HG03520 (cell line): Measurements from ENCODE around the gene NFASC.

Source experiments
- ATAC-seq: cut with Tn5 transposase; IDR thresholded peaks from one replicate; pipeline ENCODE4 v1.9.1; 2021; ENCODE audit warnings: mild to moderate bottlenecking, moderate library complexity; ENCODE audit not compliant: unreplicated experiment

Gene NFASC

DNA sequence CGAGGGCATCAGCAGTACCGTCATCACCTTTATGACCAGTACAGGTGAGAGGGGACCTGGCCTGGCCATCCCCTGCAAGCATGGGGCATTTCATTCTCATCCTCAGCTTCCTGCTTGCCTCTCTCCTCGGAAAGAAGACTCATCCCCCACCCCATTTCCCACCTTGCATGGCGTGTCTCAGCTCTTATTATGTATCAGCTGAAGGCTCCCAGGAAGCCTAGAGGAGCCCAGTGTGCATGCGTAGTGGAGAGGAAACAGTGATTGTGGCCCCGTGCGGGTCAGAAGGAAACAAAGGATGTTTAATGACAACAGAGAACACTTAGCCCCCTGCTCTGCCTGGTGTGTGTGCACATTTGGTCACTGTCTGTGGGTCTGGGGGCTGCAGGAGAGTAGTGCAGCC lies 132.0 kb downstream of the NFASC start:
- ATAC-seq: no peak

DNA sequence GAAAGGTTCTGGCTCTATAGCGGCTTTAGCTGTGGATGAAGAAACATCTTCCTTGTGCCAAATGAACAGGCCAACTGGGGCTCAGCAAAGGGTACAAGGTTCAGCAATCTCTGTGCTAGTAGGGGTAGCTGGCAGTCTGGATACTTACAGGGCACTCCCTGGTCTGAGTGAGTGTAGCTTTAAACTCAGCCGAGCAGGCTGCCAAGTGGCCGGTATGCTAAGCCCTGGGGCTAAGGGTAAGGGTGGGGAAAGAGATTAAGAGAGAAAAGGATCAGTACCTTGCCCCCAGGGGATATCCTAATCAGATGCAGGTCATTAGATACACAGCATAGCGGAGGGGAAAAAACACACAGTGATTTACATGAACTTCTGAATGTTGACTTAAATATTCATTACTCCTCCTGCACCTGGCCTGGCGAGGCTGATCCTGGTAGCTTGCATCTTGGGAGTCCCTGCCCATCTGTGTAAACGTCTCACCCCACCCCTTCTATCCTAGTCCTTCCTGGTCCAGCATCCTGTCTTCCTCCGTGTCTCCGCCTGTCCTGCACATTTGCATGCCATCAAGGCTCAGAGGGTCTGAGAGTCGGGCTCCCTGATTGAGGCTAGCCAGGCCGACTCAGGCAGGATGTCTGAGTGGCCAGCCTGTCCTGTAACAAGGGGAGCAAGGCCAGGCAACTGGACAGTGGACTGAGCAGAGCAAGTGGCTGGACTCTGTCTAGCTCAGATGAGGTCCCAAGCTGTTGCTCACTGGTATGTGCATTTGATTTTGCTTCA lies 132.9 kb downstream of the NFASC start:
- no peak for ATAC-seq

- ATAC-seq: no peak
Observed at GRCh38 chr1:205004351-205004750, 133.7 kb downstream of the NFASC start.

- ATAC-seq: no peak
Observed at GRCh38 chr1:205008896-205009295, 138.2 kb downstream of the NFASC start.

GRCh38 chr1:205009670-205010069 lies 139.0 kb downstream of the NFASC start:
- no peak for ATAC-seq

- ATAC-seq: no peak
Observed at GRCh38 chr1:205012391-205013140, 141.9 kb downstream of the NFASC start.

DNA sequence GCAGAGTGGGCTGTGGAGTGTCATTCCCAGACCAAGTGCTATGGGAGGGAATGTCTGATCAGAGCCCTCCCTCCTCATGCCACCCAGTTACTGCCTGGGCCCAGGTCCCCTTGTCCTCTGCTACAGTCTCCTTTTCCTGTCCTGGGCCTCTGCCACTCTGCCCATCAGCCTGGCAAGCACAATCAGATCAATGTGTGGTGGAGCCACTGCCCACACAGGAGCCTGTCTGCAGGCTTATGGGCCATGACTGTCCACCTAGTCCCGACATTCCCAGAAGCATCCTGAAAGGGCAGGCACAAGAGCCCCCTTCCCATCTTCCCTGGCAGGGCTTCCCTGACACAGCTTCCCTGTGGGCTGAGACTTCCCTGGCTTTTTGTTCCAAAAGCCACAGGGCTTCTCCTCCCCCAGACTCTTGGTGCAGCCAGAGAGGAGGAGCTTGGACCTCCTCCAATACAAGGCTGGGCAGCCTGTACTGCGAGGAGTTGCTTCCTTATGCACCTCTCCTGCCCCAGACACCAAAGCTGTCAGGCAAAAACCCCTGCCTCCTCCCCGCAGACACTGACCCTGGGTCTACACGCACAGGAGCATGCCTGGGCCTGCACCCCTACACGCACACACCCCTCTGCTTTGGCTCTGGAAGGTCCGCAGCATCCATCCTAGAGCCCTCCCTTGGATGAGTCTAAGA lies 143.2 kb downstream of the NFASC start:
- no peak for ATAC-seq

- no peak for ATAC-seq
Observed at GRCh38 chr1:205014783-205015182, 144.1 kb downstream of the NFASC start.

GRCh38 chr1:205015241-205015640 lies 144.6 kb downstream of the NFASC start:
- ATAC-seq: no peak

GRCh38 chr1:205016075-205016474 lies 145.4 kb downstream of the NFASC start:
- no peak for ATAC-seq

DNA sequence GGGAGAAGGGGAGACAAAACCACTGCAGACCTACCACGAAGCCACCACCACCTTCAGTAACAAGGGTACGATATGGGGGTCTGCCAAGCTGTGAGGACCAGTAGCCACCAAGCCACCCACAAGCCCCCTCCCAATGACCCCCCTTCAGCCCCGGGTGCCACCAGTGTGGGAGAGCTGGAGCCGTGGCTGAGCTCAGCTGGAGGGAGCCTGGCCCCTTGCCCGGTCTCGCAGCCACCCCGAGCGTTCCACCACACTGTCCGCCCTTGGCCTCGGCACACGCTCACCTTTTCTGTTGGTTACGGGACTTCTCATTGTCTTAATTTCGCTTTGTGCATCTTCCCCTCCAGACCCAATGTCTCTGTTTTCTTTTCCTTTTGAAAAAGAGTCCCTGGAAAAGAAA lies 145.9 kb downstream of the NFASC start:
- no peak for ATAC-seq

GRCh38 chr1:205017001-205017400 lies 146.3 kb downstream of the NFASC start:
- ATAC-seq: no peak

DNA sequence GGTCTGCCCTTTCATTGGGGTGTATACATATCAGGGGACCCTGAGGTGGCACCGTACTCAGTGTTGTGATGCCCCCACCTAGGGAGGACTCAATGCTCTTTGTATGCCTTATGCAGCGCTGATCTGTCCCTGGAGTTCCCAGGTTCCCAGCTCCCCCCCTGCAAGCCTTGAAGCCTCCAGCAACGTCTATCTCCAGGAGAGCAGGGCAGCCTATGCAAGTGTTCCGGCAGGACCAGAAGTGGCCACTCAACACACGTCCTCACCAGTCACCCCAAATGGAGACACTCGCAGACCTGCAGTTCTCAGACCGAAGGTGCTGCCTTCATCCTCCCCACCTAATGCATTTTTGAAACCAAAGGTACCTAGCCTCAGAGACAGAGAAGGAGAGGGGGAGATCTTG lies 147.1 kb downstream of the NFASC start:
- ATAC-seq: no peak

GRCh38 chr1:205018381-205018780 lies 147.7 kb downstream of the NFASC start:
- no peak for ATAC-seq

DNA sequence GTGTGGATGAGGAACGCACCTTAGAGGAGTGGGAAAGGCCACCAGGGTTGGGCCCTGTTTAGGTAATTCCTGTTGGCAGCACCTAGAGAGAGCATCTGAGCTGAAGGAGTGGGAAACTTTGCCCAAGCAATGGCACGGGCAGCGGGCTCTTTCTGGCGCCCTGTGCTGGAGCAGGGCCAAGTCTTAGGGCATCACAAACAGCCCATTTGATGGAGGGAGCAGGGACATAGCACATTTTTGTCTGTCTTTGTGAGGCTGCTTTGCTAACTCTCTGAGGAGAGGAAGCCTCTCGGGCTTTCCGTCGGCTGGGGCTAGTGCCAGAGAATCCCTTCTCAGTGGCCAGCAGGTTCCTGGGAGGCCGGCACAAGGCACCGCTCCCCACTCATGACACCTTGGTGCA lies 149.8 kb downstream of the NFASC start:
- ATAC-seq: no peak

- ATAC-seq: no peak
Observed at GRCh38 chr1:205024679-205025078, 154.0 kb downstream of the NFASC start.

DNA sequence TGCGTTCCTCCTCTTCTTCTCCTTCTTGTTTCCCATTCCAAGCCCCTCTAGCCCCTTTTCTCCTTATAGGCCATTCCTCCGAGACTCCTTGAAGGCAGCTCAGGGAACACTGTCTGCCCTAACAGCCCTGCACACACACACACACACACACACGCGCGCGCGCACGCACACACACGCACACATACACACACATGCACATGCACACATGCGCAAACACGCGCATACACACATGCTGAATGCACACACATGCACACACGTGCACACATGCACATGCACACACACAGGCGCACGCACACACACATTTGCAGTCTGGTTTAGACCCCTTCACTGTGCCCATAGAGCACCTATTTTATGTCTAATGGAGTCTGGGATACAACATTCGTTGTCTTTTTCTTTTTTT lies 154.6 kb downstream of the NFASC start:
- no peak for ATAC-seq

DNA sequence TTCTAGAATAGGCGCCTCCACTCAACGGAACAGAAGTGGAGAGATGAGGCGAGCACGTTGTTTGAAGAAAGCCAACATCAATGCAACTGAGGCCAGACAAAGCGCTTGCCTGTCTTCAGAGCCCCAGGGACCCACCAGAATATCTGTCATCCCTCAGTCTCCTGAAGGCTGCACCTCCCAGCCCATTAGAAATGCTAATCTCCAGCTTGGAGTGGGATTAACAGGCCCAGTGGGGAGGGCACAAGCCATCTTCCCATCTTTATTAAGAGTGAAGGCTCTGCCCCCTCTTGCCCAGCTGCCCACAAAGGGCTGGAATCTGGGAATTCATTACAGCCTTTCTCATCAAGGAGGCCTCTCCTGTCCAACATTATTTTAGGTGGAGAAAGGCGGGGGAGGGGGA lies 155.5 kb downstream of the NFASC start:
- ATAC-seq: no peak

GRCh38 chr1:205028390-205028789 lies 157.7 kb downstream of the NFASC start:
- ATAC-seq: no peak

GRCh38 chr1:205028924-205029323 lies 158.3 kb downstream of the NFASC start:
- ATAC-seq: no peak

DNA sequence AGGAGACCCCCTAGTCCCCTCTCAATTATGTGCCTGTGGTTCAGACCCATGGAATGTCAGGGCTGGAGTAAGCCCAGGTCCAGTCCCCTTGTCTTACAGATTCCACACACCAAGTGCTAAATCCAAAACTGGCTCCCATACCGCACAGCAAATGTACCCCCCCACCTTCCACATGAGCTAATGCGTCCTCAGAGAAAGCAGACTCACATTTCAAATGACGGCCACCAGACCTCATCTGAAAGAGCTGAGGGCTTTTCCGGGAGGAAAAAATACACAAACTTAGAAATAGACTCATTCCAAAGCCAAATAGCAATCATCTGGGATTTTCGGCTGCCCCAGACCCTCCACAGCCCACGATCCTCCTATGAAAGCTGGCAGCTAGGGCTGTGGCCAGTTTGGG lies 159.6 kb downstream of the NFASC start:
- no peak for ATAC-seq

DNA sequence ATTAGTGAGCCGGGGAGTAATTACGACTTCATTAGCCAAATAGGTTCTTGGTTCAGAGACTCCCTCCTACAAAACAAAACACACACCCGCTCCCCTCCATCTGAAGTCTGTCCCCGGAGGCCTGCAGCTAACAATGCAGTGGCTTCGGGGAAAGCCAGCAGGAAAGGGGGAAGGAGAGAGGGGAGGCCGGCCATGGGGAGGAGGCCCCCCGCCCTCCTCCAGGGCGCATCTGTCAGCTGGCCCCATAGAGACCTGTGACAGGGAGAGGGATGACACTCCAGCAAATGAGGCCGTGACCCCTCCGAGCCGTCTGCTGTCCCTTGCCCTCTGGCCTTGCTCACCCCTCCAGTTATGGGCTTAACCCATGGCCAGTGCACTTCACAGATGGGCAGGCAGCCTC lies 160.2 kb downstream of the NFASC start:
- ATAC-seq: no peak
